Progenitor cell of endocrine pancreas (in vitro differentiated cells): Measurements from ENCODE around the gene EME2. TPM values are rescaled to one million over a fixed set of nuclear protein-coding genes. Genes with fewer than 3 reads are reported as not detected.

Experiments used
- DNase-seq: peaks from one replicate; pipeline ENCODE4 v3.0.0; 2021; ENCODE audit warnings: low spot score; ENCODE audit not compliant: unreplicated experiment
- H3K27ac Mint-ChIP-seq: 2 replicates; pipeline ENCODE4 v1.8.0; 2021; ENCODE audit warnings: mild to moderate bottlenecking, moderate library complexity, mixed read lengths
- H3K27me3 Mint-ChIP-seq: 2 replicates; pipeline ENCODE4 v1.8.0; 2021; ENCODE audit warnings: mixed read lengths
- H3K36me3 Mint-ChIP-seq: 2 replicates; pipeline ENCODE4 v1.8.0; 2022; ENCODE audit warnings: mixed read lengths; ENCODE audit not compliant: insufficient read depth
- H3K4me1 Mint-ChIP-seq: 2 replicates; pipeline ENCODE4 v1.8.0; 2021; ENCODE audit warnings: low read depth, mixed read lengths
- H3K4me3 Mint-ChIP-seq: 2 replicates; pipeline ENCODE4 v1.8.0; 2021; ENCODE audit warnings: low read depth, mild to moderate bottlenecking, moderate library complexity, mixed read lengths
- H3K9me3 Mint-ChIP-seq: 2 replicates; pipeline ENCODE4 v1.8.0; 2021; ENCODE audit warnings: low read depth, mixed read lengths
- total RNA-seq: library from RNA; stranded (reverse); gene quantifications from 2 replicates; pipeline ENCODE4 v1.2.1, GENCODE V29; 2021
- TF ChIP-seq, protein P1 (sequence below): fragments of 200-600 bp; sonication (generic); IDR thresholded peaks from one replicate; pipeline ENCODE4 v1.5.0; 2021; ENCODE audit warnings: antibody characterized with exemption, mild to moderate bottlenecking; ENCODE audit not compliant: unreplicated experiment

The EME2 gene
- total RNA-seq, 1 donor from 2014 or later, result 50.6 TPM

DNA sequence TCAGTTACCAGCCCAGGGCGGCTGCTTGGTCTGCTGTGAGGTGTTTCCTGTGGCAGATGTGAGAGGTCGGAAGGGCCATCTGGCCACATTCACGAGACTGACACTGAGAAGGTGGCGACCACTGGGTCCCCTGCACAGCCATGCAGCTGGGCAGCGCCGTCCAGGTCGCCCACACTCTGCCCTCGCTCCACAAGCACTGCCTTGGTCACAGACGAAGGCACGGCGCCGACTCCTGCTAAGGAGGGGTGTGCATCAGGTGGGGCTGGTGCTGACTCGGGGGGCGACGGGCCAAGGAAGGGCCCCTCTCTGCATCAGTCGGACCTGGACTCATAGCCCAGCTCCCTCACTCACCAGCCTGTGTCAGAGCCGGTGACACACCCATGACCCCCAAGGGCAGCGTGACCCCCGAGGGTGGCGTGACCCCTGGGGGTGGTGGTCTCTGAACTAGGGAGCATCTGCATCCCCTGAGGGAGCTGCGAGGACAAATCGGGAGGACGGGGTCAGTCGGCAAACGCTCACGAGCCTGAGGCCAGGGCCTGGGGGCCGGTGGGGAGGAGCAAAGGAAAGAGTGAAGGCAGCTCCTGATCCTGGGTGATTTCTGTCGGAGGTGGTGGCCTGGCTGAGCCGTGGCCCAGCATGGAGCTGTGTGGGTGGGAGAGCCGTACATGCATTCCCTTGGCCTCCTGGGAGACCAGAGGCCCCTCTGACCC lies 31.7 kb upstream of the EME2 start:
- Mint-ChIP-seq H3K27ac (no peak overlapping the region), H3K27me3 (no peaks in the 10 kb centered on the region), H3K4me1 (no peaks in the 10 kb centered on the region), H3K36me3 (no peaks in the 10 kb centered on the region), H3K9me3 (no peaks in the 10 kb centered on the region), H3K4me3 (no peak overlapping the region)
- TF ChIP-seq, protein P1, sequence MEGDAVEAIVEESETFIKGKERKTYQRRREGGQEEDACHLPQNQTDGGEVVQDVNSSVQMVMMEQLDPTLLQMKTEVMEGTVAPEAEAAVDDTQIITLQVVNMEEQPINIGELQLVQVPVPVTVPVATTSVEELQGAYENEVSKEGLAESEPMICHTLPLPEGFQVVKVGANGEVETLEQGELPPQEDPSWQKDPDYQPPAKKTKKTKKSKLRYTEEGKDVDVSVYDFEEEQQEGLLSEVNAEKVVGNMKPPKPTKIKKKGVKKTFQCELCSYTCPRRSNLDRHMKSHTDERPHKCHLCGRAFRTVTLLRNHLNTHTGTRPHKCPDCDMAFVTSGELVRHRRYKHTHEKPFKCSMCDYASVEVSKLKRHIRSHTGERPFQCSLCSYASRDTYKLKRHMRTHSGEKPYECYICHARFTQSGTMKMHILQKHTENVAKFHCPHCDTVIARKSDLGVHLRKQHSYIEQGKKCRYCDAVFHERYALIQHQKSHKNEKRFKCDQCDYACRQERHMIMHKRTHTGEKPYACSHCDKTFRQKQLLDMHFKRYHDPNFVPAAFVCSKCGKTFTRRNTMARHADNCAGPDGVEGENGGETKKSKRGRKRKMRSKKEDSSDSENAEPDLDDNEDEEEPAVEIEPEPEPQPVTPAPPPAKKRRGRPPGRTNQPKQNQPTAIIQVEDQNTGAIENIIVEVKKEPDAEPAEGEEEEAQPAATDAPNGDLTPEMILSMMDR, result no peak
- no peak for DNase-seq

- no peaks in the 10 kb centered on the region for H3K36me3 Mint-ChIP-seq
- TF ChIP-seq, protein P1, result no peak
- no peak for DNase-seq
- no peak overlapping the region for H3K27ac Mint-ChIP-seq
- no peaks in the 10 kb centered on the region for H3K9me3 Mint-ChIP-seq
- no peaks in the 10 kb centered on the region for H3K4me1 Mint-ChIP-seq
- no peaks in the 10 kb centered on the region for H3K27me3 Mint-ChIP-seq
- no peak overlapping the region for H3K4me3 Mint-ChIP-seq
Observed at GRCh38 chr16:1741553-1742165, 31.0 kb upstream of the EME2 start.

DNA sequence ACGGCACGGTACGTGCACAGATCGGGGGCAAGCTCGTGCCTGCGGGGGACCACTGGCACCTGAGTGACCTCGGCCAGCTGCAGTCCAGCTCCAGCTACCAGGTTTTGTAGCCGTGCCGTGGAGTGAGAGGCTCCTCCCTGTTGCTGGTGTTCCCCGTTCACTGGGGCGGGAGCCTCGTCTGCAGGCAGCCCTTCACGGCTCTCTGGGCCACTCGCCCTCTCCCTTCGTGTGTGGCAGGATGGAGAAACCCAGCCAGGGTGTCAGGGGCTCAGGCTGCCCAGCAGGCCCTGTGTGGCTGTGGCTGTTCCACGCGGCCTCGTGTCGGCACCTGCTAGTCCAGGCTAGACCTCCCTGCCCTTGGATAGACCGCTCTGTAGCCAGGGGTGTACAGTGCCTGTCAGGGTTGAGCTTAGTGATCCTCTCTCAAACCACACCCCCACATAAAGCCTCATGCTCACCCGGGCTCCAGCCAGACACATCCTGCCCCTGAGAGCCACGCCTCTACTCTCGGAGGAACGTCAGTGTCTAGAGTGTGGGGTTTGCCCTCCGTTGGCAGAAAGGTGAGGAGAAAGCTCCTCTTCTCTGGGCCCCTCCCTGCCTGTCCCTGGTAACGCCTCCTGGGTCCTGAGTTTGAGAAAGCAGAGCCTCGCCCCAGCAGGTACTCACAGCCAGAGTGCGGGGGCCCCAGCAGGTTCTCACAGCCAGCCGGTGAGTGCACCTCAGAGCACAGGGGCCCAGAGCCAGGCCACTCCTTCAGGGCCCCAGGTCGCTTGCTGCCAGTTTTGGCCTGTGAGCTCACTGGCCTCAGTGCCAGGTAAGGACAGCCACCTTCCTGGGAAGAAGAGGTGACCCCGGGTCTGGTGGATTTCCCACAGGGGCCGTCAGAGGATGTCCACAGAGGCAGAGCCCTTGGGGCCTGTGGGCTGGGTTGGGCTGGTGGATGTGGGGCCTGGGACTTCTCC lies 29.0 kb upstream of the EME2 start:
- Mint-ChIP-seq H3K9me3 (no peaks in the 10 kb centered on the region), H3K4me1 (no peaks in the 10 kb centered on the region), H3K27me3 (no peaks in the 10 kb centered on the region), H3K4me3 (no peak overlapping the region), H3K36me3 (no peaks in the 10 kb centered on the region), H3K27ac (no peak overlapping the region)
- no peak for DNase-seq
- TF ChIP-seq, protein P1, result no peak

DNA sequence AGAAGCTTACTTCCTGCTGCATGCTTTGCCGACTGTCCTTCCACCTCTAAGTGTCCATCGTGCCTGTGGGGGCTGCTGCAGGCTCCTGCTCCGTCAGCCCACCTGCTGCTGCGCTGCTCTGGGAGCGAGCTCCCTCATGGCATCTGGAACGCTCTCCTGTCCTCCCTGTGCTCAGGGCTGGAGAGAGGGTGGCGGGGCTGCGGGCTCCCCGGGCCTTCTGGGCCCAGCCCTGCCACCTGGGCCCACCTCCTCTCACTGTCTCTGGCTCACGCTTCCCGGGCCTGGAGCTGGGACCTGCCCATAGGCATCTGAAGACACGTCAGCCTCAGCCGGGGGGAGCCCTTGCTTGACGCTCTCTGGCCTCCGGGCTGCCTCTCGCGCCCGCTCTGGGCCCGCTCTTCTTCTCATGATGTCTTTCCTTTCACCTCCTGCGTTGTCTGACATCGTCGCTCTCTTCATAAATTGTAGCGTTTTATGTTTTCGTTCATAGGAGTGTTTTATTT lies 28.2 kb upstream of the EME2 start:
- Mint-ChIP-seq H3K27ac (no peak overlapping the region), H3K27me3 (no peaks in the 10 kb centered on the region), H3K4me1 (no peaks in the 10 kb centered on the region), H3K36me3 (no peaks in the 10 kb centered on the region), H3K4me3 (no peak overlapping the region), H3K9me3 (no peaks in the 10 kb centered on the region)
- TF ChIP-seq, protein P1, result no peak
- no peak for DNase-seq
